HUES48 (cell line): ENCODE data around the gene NECAP2.
"Not testable (repeated sequence)": the region's sequence is repeated elsewhere in the genome, so short reads cannot be mapped to it uniquely, and the experiment has no call there.

ENCODE experiments used
- H3K27ac ChIP-seq: one replicate; pipeline ENCODE4 v1.7.0; 2013; ENCODE audit warnings: low read depth, low read length, inconsistent platforms
- H3K27me3 ChIP-seq: 2 replicates; pipeline ENCODE4 v1.6.1; 2013; ENCODE audit warnings: mild to moderate bottlenecking, low read length; ENCODE audit not compliant: control insufficient read depth, insufficient read depth
- H3K36me3 ChIP-seq: 2 replicates; pipeline ENCODE4 v1.6.1; 2013; ENCODE audit warnings: low read length; ENCODE audit not compliant: control insufficient read depth, insufficient read depth
- H3K4me1 ChIP-seq: 2 replicates; pipeline ENCODE4 v1.6.1; 2013; ENCODE audit warnings: mild to moderate bottlenecking, low read length; ENCODE audit not compliant: control insufficient read depth, insufficient read depth
- H3K4me3 ChIP-seq: 2 replicates; pipeline ENCODE4 v1.5.1; 2013; ENCODE audit warnings: mild to moderate bottlenecking, low read depth, low read length
- H3K9ac ChIP-seq: 2 replicates; pipeline ENCODE4 v1.6.1; 2013; ENCODE audit warnings: mild to moderate bottlenecking, low read depth, low read length, moderate library complexity
- H3K9me3 ChIP-seq: 2 replicates; pipeline ENCODE4 v1.6.1; 2013; ENCODE audit warnings: low read length; ENCODE audit not compliant: control insufficient read depth, insufficient read depth

The NECAP2 gene

DNA sequence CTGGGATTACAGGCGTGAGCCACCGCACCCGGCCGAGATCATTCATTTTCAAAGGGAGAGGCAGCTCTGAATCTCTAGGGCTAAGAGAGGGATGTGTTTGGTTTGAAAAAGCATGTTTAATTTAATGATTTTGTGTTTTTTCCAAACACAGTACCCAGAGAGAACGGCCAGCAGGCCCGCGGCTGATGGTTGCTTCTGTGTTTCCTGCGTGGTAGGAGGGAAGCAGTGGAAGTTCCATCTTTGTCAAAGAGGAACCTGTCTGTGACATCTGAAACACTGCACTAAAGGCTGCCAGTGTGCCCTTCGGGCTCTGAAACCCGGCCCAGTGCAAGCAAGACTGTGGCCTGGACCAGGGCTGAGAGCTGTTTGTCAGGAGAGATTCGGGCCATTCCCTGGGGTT, 59.9 kb downstream of the NECAP2 start:
- H3K4me3 ChIP-seq, H3K27me3 ChIP-seq, H3K36me3 ChIP-seq, H3K9me3 ChIP-seq, H3K9ac ChIP-seq, H3K4me1 ChIP-seq, H3K27ac ChIP-seq: not testable (repeated sequence)

GRCh38 chr1:16500975-16501374, 60.5 kb downstream of the NECAP2 start:
- not testable (repeated sequence) for H3K4me3 ChIP-seq, H3K9ac ChIP-seq, H3K36me3 ChIP-seq, H3K27ac ChIP-seq, H3K9me3 ChIP-seq, H3K27me3 ChIP-seq, H3K4me1 ChIP-seq

- not testable (repeated sequence) for H3K4me3 ChIP-seq, H3K9me3 ChIP-seq, H3K9ac ChIP-seq
Measured at GRCh38 chr1:16501446-16501845, 60.9 kb downstream of the NECAP2 start.

GRCh38 chr1:16503494-16503893, 63.0 kb downstream of the NECAP2 start:
- Histone ChIP-seq H3K36me3 (no peaks in the 10 kb centered on the region), H3K9me3 (no peaks in the 10 kb centered on the region)

More at GRCh38 chr1:16501446-16501845, 60.9 kb downstream of the NECAP2 start:
- H3K27ac ChIP-seq, H3K27me3 ChIP-seq, H3K4me1 ChIP-seq, H3K36me3 ChIP-seq: not testable (repeated sequence)

DNA sequence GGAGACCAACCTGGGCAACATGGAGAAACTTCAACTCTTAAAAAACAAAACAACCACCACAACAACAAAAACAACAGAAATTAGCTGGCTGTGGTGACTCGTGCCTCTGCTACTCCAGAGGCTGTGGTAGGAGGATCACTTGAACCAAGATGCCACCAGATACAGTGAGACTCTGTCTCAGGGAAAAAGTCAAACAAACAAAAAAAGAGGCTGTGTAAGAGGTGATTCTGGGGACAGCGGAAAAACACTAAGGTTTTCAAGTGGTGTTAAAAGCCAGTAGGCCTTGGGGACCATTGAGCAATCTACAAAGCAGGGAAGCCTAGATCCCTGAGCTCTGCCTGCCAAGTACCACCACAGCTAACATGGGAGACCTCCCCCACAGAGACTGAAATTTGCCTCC, 65.3 kb downstream of the NECAP2 start:
- not testable (repeated sequence) for H3K4me3 ChIP-seq, H3K9me3 ChIP-seq, H3K9ac ChIP-seq, H3K27ac ChIP-seq, H3K27me3 ChIP-seq, H3K36me3 ChIP-seq, H3K4me1 ChIP-seq

More at GRCh38 chr1:16503494-16503893, 63.0 kb downstream of the NECAP2 start:
- no peaks in the 10 kb centered on the region for H3K27me3 ChIP-seq
- no peak overlapping the region for H3K9ac ChIP-seq
- no peak overlapping the region for H3K4me3 ChIP-seq
- no peak overlapping the region for H3K27ac ChIP-seq
- H3K4me1 ChIP-seq, result no peaks in the 10 kb centered on the region

GRCh38 chr1:16506364-16507136, 66.0 kb downstream of the NECAP2 start:
- H3K9ac ChIP-seq, H3K9me3 ChIP-seq, H3K4me1 ChIP-seq, H3K27ac ChIP-seq, H3K36me3 ChIP-seq, H3K4me3 ChIP-seq, H3K27me3 ChIP-seq: not testable (repeated sequence)

DNA sequence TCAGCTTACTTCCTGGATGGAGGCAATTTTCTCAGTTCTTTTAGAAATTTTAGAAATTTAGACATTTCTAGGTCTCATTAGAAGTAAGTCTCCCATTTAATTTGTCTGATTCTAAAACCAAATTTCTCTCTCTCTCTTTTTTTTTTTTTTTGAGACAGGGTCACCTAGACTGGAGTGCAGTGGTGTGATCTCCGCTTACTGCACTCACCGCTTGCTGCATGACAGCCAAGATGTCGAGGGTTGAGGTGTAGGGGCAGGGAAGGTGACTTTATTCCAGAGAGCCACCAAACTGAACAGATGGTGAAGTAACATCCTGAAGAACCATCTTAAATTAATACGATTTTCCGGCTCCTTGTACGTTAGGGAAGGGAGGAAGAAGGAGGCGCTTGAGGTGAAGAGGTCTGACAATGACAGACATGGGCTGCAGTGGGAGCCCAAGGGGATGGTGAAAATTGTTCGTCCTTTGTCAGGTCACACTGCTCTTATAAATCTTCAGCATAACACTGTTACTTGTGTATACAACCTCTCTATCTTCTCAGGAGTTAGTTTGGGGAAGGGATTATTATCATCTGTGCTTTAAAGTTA, 68.4 kb downstream of the NECAP2 start:
- not testable (repeated sequence) for H3K4me3 ChIP-seq, H3K4me1 ChIP-seq, H3K36me3 ChIP-seq, H3K27me3 ChIP-seq, H3K27ac ChIP-seq, H3K9me3 ChIP-seq, H3K9ac ChIP-seq
